ENCODE results near the gene ERI3.
A peak's percentile ranks its signal among the peaks of the same experiment; 100 is the strongest.

DNA sequence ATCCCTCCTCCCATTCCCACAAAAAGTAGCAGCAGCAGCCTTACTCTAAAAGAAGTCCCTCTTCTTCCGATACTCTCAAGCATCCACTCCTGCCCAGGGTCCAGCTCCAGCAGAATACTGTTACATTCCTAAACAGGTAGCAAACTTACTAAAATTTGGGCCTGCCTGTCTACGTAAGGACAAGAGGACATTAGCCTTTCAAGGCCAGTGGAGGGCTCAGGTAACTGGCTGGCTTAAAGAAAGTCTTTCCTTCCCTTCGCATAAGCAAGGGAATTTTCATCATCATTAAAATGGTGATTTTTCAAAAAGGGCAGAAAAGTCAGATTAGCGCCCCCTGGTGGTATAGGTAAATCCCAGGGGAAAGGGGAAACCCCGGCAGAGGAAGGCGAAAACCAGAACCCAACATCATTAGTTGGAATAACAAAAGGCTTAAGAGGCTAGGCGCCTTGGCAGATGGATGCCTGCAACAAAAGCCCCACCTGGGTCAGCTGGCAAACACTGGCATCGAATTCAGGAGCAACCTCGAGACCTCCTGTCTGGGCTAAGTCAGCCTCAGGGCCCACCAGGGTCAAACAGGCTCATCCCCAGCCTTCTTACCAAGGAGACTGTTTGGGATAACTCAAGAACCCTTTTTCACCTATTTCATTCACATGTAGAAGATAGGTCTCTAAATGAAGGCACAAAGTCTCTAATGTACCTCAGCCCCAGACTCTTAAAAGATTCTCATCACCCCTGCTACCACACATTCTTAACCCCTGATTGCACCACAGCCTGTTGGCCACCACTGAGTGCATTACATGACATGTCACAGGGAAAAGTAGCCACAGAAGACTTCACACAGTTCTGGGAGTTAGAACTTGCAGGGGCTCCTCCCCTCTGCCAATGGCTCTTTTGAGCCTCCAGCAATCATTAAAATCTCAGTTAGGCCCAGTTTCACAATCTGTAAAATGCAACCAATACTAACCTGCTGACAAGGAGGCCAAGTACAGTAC, 36.7 kb downstream of the ERI3 start:
- TF ChIP-seq CTCF (IDR thresholded peaks at IDR 0.05; ENCODE audit: low read length): peak; percentile 89
- TF ChIP-seq EZH2 (IDR thresholded peaks at IDR 0.05; ENCODE audit: borderline replicate concordance, low read length): no peak
